IPS-15b (cell line): ENCODE results near the gene ERCC1.

Experiments used
- H3K27me3 ChIP-seq: one replicate; pipeline ENCODE4 v1.6.1; 2013; ENCODE audit warnings: low read length; ENCODE audit not compliant: control insufficient read depth, insufficient read depth
- H3K36me3 ChIP-seq: one replicate; pipeline ENCODE4 v1.6.1; 2013; ENCODE audit warnings: low read length; ENCODE audit not compliant: control insufficient read depth, insufficient read depth
- H3K4me1 ChIP-seq: one replicate; pipeline ENCODE4 v1.6.1; 2013; ENCODE audit warnings: mild to moderate bottlenecking, low read length; ENCODE audit not compliant: control insufficient read depth, insufficient read depth
- H3K4me3 ChIP-seq: one replicate; pipeline ENCODE4 v1.5.1; 2013; ENCODE audit warnings: low read depth, low read length
- H3K9ac ChIP-seq: one replicate; pipeline ENCODE4 v1.6.1; 2013; ENCODE audit warnings: low read depth, mild to moderate bottlenecking, low read length
- H3K9me3 ChIP-seq: one replicate; pipeline ENCODE4 v1.6.1; 2013; ENCODE audit warnings: mild to moderate bottlenecking, low read length; ENCODE audit not compliant: control insufficient read depth, insufficient read depth

ERCC1 gene

GRCh38 chr19:45451131-45451849 is 27.6 kb upstream of the ERCC1 start:
- no peak overlapping the region for H3K9ac ChIP-seq
- peaks cover 3% of the 10 kb centered on the region for H3K4me1 ChIP-seq
- peaks cover 18% of the 10 kb centered on the region for H3K27me3 ChIP-seq
- H3K36me3 ChIP-seq: no peaks in the 10 kb centered on the region
- no peaks in the 10 kb centered on the region for H3K9me3 ChIP-seq
- H3K4me3 ChIP-seq: peak overlapping the region; percentile 54

GRCh38 chr19:45450012-45450333 is 26.3 kb upstream of the ERCC1 start:
- Histone ChIP-seq H3K27me3 (peaks cover 24% of the 10 kb centered on the region), H3K4me1 (peaks cover 3% of the 10 kb centered on the region), H3K9me3 (no peaks in the 10 kb centered on the region), H3K36me3 (no peaks in the 10 kb centered on the region), H3K9ac (no peak overlapping the region), H3K4me3 (peak overlapping the region; percentile 55)

- no peaks in the 10 kb centered on the region for H3K36me3 ChIP-seq
- H3K9ac ChIP-seq: no peak overlapping the region
- H3K4me1 ChIP-seq: peaks cover 3% of the 10 kb centered on the region
- H3K9me3 ChIP-seq: no peaks in the 10 kb centered on the region
- H3K4me3 ChIP-seq: no peak overlapping the region
- H3K27me3 ChIP-seq: peaks cover 27% of the 10 kb centered on the region
Measured at GRCh38 chr19:45448887-45449299, 25.2 kb upstream of the ERCC1 start.

GRCh38 chr19:45448425-45448756 is 24.7 kb upstream of the ERCC1 start:
- peaks cover 27% of the 10 kb centered on the region for H3K27me3 ChIP-seq
- H3K4me1 ChIP-seq: peaks cover 3% of the 10 kb centered on the region

GRCh38 chr19:45446944-45447343 is 23.2 kb upstream of the ERCC1 start:
- Histone ChIP-seq H3K9me3 (no peaks in the 10 kb centered on the region), H3K4me3 (no peak overlapping the region), H3K4me1 (peaks cover 3% of the 10 kb centered on the region), H3K27me3 (peaks cover 33% of the 10 kb centered on the region), H3K9ac (no peak overlapping the region), H3K36me3 (no peaks in the 10 kb centered on the region)

More at GRCh38 chr19:45448425-45448756, 24.7 kb upstream of the ERCC1 start:
- Histone ChIP-seq H3K4me3 (no peak overlapping the region), H3K36me3 (no peaks in the 10 kb centered on the region), H3K9ac (no peak overlapping the region), H3K9me3 (no peaks in the 10 kb centered on the region)

GRCh38 chr19:45446295-45446694 is 22.6 kb upstream of the ERCC1 start:
- no peaks in the 10 kb centered on the region for H3K9me3 ChIP-seq
- peaks cover 3% of the 10 kb centered on the region for H3K4me1 ChIP-seq
- no peaks in the 10 kb centered on the region for H3K36me3 ChIP-seq
- peaks cover 27% of the 10 kb centered on the region for H3K27me3 ChIP-seq
- no peak overlapping the region for H3K4me3 ChIP-seq
- no peak overlapping the region for H3K9ac ChIP-seq

- peaks cover 32% of the 10 kb centered on the region for H3K27me3 ChIP-seq
- H3K4me1 ChIP-seq: peaks cover 2% of the 10 kb centered on the region
- H3K4me3 ChIP-seq: no peak overlapping the region
- H3K9me3 ChIP-seq: no peaks in the 10 kb centered on the region
- H3K9ac ChIP-seq: no peak overlapping the region
- no peaks in the 10 kb centered on the region for H3K36me3 ChIP-seq
Measured at GRCh38 chr19:45445139-45445538, 21.4 kb upstream of the ERCC1 start.

GRCh38 chr19:45444318-45445041 is 20.8 kb upstream of the ERCC1 start:
- Histone ChIP-seq H3K27me3 (peaks cover 27% of the 10 kb centered on the region), H3K4me3 (peak overlapping the region; percentile 58), H3K36me3 (no peaks in the 10 kb centered on the region), H3K9ac (peak overlapping the region; percentile 47), H3K4me1 (no peaks in the 10 kb centered on the region), H3K9me3 (no peaks in the 10 kb centered on the region)

- no peaks in the 10 kb centered on the region for H3K4me1 ChIP-seq
- no peak overlapping the region for H3K9ac ChIP-seq
- no peaks in the 10 kb centered on the region for H3K36me3 ChIP-seq
- peaks cover 27% of the 10 kb centered on the region for H3K27me3 ChIP-seq
- peak overlapping the region; percentile 66 for H3K4me3 ChIP-seq
- no peaks in the 10 kb centered on the region for H3K9me3 ChIP-seq
Measured at GRCh38 chr19:45443462-45444317, 20.0 kb upstream of the ERCC1 start.

GRCh38 chr19:45442778-45443461 is 19.2 kb upstream of the ERCC1 start:
- Histone ChIP-seq H3K9me3 (no peaks in the 10 kb centered on the region), H3K4me1 (no peaks in the 10 kb centered on the region), H3K27me3 (peaks cover 27% of the 10 kb centered on the region), H3K36me3 (no peaks in the 10 kb centered on the region), H3K4me3 (peak overlapping the region; percentile 66), H3K9ac (no peak overlapping the region)

- Histone ChIP-seq H3K27me3 (peaks cover 27% of the 10 kb centered on the region), H3K9me3 (no peaks in the 10 kb centered on the region), H3K4me3 (no peak overlapping the region), H3K36me3 (no peaks in the 10 kb centered on the region), H3K4me1 (no peaks in the 10 kb centered on the region), H3K9ac (no peak overlapping the region)
Measured at GRCh38 chr19:45442408-45442777, 18.7 kb upstream of the ERCC1 start.
